Skin of body (tissue), 2 donors: ENCODE measurements around the gene CMTM5. TPM values are rescaled to one million over a fixed set of nuclear protein-coding genes. Genes with fewer than 3 reads are reported as not detected.
"Not testable (repeated sequence)": the region's sequence is repeated elsewhere in the genome, so short reads cannot be mapped to it uniquely, and the experiment has no call there.

Experiments
- DNase-seq: peaks from one replicate; lab custom pipeline; 2025; lab: John Stamatoyannopoulos, UW
- total RNA-seq: library from RNA; depleted of rRNA; stranded (reverse); fragments of >200 nt; gene quantifications from one replicate; pipeline ENCODE4 v1.2.3, GENCODE V29; 2014

CMTM5 gene
- total RNA-seq, 1 donor from 2014 or later: 2.7 TPM

DNA sequence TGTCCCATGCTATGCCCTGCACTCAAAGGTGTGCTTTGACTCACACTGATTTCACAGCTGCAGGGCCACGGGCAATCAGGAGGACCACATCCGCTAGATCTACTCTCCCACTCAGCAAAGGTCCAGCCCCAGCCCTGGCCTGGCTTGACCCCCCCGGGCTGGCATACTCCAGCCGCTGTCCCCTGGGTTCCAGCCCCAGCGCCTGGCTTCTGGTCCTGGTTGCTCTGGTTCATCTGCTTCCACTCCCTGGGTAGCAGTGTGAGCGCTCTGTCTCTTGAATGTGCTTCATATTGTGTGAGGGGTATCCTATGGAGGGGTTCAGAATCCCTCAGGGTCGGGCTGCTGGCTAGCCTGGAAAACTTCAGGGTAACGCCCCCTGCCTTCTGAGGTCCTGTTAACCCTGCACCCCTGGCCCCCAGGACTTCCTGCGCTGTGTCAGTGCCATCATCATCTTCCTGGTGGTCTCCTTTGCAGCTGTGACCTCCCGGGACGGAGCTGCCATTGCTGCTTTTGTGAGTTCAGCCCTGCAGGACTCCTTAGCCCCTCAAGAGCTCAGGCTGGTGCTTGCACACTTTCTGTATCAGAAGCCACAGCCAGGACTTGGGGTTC lies 1.9 kb downstream of the CMTM5 start:
- no peak for DNase-seq

DNA sequence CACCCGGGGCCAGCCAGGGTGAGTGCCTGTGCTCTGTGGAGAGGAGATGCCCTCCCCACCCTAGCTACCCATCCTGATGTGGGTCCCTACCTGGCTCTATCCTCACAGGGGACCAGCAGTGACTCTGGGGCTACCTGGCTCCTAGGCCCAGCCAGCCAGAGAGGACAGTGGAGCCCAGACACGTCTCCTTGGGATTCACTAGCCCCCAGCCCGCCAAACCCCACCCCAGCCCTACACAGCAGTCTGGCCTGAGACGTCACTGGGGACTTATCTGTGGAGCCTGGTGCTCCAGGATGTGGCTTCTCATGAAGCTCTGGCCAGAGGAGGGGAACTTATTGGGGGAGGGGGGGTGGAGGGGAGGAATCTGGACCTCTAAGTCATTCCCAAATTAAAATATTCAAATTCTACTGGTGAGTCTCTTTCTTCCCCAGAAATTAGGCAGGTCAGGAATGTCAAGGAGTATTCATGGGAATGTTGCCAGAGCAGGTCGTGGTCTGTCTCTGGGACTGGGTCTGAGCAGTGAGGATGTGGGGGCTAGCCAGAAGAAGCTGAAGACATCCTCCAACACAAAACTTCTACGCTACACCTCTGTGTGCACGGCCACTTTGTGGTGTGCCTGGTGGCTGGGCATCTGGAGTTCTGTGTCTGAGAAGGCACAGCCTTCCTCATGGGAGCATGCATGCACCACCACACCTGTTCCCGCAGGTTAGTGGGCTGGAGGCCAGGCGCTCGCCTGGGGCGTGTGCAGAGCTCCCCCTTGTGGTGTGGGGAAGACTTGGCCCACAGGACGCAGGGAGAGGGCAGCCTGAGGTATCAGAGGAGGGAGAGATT lies 2.7 kb downstream of the CMTM5 start:
- no peak for DNase-seq

- DNase-seq: no peak
Observed at GRCh38 chr14:23380197-23380914, 3.5 kb downstream of the CMTM5 start.

- no peak for DNase-seq
Observed at GRCh38 chr14:23380976-23381375, 4.1 kb downstream of the CMTM5 start.

- DNase-seq: no peak
Observed at GRCh38 chr14:23381871-23382270, 5.0 kb downstream of the CMTM5 start.

GRCh38 chr14:23382276-23382675 lies 5.4 kb downstream of the CMTM5 start:
- DNase-seq: no peak

DNA sequence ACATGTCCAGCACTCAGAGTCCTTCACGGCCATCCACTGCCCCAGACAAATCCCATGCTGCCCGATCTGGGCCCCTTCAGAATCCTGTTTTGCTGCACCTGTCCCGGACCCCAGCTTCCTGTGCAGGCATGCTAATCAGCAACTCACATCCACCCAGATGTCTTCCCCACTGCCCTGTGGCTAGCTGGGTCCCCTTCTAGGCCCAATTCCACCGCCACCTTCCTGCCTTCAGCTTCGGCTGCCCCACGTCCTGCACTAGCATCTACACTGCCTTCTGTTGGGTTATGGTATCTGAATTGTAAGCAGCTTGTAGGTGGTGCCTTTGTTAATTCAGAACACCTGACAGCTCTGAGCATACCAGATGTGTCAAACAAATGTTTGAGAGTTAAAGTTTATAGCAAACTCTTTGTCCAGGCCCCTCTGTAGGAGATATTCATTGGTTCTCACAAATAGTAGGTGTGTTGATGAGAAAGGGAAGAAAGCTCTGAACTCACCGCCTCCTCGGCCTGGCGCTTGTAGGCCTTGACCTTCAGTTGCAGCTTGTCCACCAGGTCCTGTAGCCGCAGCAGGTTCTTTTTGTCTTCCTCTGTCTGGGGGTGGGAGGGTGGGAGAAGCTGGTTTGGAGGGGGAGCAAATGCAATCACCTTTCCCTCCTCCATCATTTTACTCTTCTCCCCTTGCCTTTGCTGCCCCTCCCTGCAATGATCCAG lies 6.0 kb downstream of the CMTM5 start:
- no peak for DNase-seq

DNA sequence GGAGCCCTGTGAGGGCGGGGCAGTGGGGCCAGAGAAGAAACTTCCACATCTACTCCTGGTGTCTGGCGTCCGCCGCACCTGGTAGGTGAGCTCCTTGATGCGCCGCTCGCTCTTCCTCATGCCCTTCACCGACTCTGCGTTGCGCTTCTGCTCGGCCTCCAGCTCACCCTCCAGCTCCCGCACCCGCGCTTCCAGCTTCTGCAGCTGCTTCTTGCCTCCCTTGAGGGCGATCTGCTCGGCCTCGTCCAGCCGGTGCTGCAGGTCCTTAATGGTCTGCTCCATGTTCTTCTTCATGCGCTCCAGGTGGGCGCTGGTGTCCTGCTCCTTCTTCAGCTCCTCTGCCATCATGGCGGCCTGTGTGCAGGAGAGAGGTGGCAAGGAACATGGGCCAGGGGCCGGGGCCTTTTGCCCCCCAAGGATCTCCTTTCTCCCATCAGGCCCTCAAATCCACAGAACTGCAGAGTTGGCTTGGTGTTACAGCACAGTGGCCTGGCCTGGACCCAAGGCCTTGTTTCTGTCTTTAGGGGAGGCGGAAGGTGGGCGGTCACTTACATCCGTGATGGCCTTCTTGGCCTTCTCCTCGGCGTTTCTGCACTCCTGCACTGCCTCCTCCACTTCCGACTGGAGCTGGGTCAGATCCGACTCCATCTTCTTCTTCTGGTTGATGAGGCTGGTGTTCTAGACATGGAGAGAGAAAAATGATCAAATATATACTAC lies 7.7 kb downstream of the CMTM5 start:
- DNase-seq: no peak

GRCh38 chr14:23385244-23385641 lies 8.4 kb downstream of the CMTM5 start:
- no peak for DNase-seq

DNA sequence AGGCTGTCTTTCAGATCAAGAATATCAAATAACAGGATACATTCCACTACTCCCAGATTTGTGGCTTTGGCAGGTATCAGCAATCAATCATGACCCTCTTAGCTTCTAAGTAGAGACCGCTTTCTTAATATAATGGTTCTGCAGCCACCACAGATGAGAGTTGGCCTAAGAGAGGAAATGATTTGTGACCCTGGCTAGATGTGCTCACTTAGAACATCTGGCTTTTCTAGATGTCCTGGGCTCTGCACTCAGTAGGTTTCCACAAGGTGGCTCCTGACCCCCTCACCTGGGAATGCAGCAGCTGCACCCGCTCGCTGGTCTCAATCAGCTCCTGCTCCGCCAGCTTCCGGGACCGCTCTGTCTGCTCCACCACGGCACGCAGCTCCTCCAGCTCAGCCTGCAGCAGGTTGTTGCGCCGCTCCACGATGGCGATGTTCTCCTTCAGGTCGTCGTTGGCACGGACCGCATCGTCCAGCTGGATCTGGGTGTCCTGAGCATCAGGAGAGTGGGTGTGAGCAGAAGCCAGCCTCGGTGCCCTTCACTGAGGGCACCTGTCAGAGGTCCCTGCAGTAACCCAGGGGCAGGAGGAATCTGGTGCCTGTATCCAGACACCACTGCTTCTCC lies 8.9 kb downstream of the CMTM5 start:
- DNase-seq: no peak

GRCh38 chr14:23386266-23386657 lies 9.4 kb downstream of the CMTM5 start:
- not testable (repeated sequence) for DNase-seq

- no peak for DNase-seq
Observed at GRCh38 chr14:23386999-23387398, 10.2 kb downstream of the CMTM5 start.

DNA sequence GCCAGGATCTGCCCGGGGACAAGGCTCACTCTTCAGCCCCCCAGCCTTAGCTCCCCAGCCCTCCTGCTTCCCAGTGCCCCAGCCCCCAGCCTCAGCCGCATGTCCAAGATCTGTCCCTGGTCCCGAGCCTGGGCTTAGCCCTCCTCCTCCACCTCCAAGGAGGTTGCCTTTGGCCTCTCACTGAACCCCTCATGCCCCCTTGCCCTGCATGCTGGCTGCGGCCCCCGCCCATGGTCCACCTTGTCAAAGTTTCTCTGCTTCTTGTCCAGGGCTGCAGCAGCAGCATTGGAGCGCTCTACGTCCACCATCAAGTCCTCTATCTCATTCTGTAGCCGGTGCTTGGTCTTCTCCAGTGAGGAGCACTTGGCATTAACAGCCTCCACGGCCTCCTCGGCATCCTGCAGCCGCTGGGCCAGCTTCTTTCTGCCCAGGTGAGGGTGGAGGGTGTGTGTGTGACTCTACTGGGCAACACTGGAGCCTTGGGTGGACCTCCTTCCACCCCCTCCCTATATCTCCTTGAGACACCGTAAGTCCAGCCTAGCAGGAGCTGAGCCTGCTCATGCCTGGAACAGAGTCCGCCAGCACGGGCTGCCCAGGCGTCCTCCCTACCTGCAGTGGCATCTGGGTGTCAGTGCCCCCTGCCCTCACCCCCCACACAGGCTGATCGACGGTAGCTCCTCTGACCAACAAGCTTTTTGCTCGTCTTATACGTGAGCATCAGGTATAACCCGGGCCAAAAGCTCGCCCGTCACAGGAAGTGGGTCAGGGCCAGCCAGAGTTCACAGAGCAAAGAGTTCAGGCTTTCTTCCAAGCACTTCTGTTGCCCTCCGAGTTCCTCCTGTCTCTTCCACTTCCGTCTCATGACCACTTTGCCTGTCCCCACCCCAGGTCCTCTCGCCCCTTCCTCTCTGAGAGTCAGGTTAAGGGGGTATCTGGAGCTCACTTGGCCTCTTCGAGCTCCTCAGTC lies 11.4 kb downstream of the CMTM5 start:
- DNase-seq: no peak

- DNase-seq: no peak
Observed at GRCh38 chr14:23388996-23389395, 12.2 kb downstream of the CMTM5 start.

- DNase-seq: no peak
Observed at GRCh38 chr14:23389396-23389795, 12.6 kb downstream of the CMTM5 start.

- not testable (repeated sequence) for DNase-seq
Observed at GRCh38 chr14:23389871-23390270, 13.0 kb downstream of the CMTM5 start.

- no peak for DNase-seq
Observed at GRCh38 chr14:23392613-23393012, 15.8 kb downstream of the CMTM5 start.

- DNase-seq: no peak
Observed at GRCh38 chr14:23396126-23396525, 19.3 kb downstream of the CMTM5 start.

DNA sequence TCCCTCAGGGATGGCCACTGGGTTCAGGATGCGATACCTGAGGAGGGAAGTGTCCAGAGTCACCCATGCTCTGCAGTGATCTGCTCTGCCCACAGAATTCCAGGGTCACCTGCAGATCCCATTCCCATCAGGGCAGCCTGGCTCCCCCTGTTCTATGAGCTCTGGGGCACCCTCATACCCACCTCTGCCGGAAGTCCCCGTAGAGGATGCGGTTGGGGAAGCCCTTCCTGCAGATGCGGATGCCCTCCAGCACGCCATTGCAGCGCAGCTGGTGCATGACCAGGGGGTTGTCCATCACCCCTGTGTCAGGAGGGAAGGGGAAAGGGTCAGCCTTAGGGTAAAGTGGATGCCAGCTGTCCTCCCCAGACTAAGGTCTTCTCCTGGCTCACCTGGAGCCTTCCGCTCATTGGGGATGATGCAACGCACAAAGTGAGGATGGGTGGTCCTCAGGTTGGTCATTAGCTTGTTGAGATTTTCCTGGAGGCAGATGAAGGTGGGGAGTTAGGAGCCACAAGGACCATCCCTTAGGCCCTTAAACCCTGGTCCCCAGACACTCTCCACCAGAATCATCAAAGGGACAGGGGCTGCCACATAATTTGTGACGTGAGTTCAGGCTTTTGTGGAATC lies 20.0 kb downstream of the CMTM5 start:
- no peak for DNase-seq
